ENCODE measurements around the gene IGFLR1. TPM values are rescaled to one million over a fixed set of nuclear protein-coding genes. Genes with fewer than 3 reads are reported as not detected.

Gene IGFLR1
- total and polyA plus RNA-seq, 2 of the 8 experiments (the other 6 are each of a cell fraction or from before 2014, with no cell fraction given): 8.4 to 28.9 TPM

GRCh38 chr19:35746531-35746930 lies 4.3 kb upstream of the IGFLR1 start (continued):
- TF ChIP-seq CHD7 (IDR thresholded peaks at IDR 0.05; ENCODE audit: insufficient replicate concordance, low read length) (no peak), SIRT6 (IDR thresholded peaks at IDR 0.05; ENCODE audit: low read length) (no peak), SAP30 (IDR thresholded peaks at IDR 0.05; ENCODE audit: insufficient read depth, insufficient replicate concordance, low read length) (no peak), BRCA1 (IDR thresholded peaks at IDR 0.05; ENCODE audit: low read depth, low read length) (no peak), POLR2A (IDR thresholded peaks at IDR 0.05; ENCODE audit: control extremely low read depth in 1 of 2, low read depth in 2 of 2, low read length in 2 of 2) (no peak), CHD1 (IDR thresholded peaks at IDR 0.05; ENCODE audit: low read depth, low read length) (no peak)

Measured in H1 (cell line).